SK-N-SH (cell line): ENCODE measurements around the gene SART1. TPM values are rescaled to one million over a fixed set of nuclear protein-coding genes. Genes with fewer than 3 reads are reported as not detected.

Source experiments
- CTCF ChIA-PET: fragments of 300-600, 350-600 bp; formaldehyde crosslinking; extraction: SDS; loops from one replicate; lab custom pipeline; 2021; lab: Yijun Ruan, JAX
- POLR2A ChIA-PET: fragments of 350-600 bp; sonication (Branson Sonifier 250); formaldehyde crosslinking; extraction: SDS; loops from one replicate; lab custom pipeline; 2020; ENCODE audit warnings: antibody characterized with exemption, inconsistent platforms; lab: Yijun Ruan, JAX
- DNase-seq: peaks from one replicate; pipeline ENCODE4 v3.0.0; 2012
- H2AFZ ChIP-seq: fragments of 200-600 bp; sonication (generic); 2 replicates; pipeline ENCODE4 v1.8.1; 2016; ENCODE audit warnings: antibody characterized with exemption, mild to moderate bottlenecking, low read depth
- H3F3A ChIP-seq: fragments of 200-600 bp; sonication (generic); replicated peaks from 2 replicates; pipeline ENCODE3; 2016; ENCODE audit warnings: antibody characterized with exemption, mild to moderate bottlenecking; ENCODE audit not compliant: insufficient read depth
- H3K27ac ChIP-seq, 2 experiments: fragments of 200-500 bp in 1 of 2; fragments of 200-600 bp in 1 of 2; sonication (Bioruptor generic) in 1 of 2; sonication (generic), shearing (Covaris generic) in 1 of 2; 2 replicates each; pipeline versions ENCODE4 v1.5.1 to v1.6.1; 2014 to 2016; ENCODE audit warnings: low read depth in 2 of 2, inconsistent platforms in 1 of 2, low read length in 1 of 2, mild to moderate bottlenecking in 1 of 2, mixed read lengths in 1 of 2
- H3K27me3 ChIP-seq: fragments of 200-600 bp; sonication (generic), shearing (Covaris generic); 2 replicates; pipeline ENCODE4 v1.6.1; 2016; ENCODE audit warnings: mixed run types; ENCODE audit not compliant: insufficient read depth
- H3K36me3 ChIP-seq, 2 experiments: fragments of 200-500 bp in 1 of 2; fragments of 200-600 bp in 1 of 2; sonication (Bioruptor generic) in 1 of 2; sonication (generic) in 1 of 2; replicated peaks in 1 of 2; 2 replicates each; pipeline versions ENCODE3 to v1.5.1; 2014 to 2016; ENCODE audit warnings: low read length in 1 of 2, mild to moderate bottlenecking in 1 of 2; ENCODE audit not compliant: insufficient read depth in 2 of 2, control insufficient read depth in 1 of 2
- H3K4me1 ChIP-seq, 2 experiments: fragments of 200-500 bp in 1 of 2; fragments of 200-600 bp in 1 of 2; sonication (Bioruptor generic) in 1 of 2; sonication (generic), shearing (Covaris generic) in 1 of 2; 2 replicates each; pipeline versions ENCODE4 v1.5.1 to v1.6.1; 2014 to 2016; ENCODE audit warnings: low read depth in 1 of 2, low read length in 1 of 2, mixed run types in 1 of 2; ENCODE audit not compliant: insufficient read depth in 2 of 2, control insufficient read depth in 1 of 2
- H3K4me2 ChIP-seq: fragments of 200-600 bp; sonication (generic), shearing (Covaris generic); 2 replicates; pipeline ENCODE4 v1.6.1; 2017; ENCODE audit warnings: mixed run types
- H3K4me3 ChIP-seq, 2 experiments: fragments of 200-500 bp in 1 of 2; fragments of 200-600 bp in 1 of 2; sonication (Bioruptor generic) in 1 of 2; sonication (generic), shearing (Covaris generic) in 1 of 2; 2 replicates each; pipeline versions ENCODE4 v1.5.1 to v1.8.1; 2014 to 2016; ENCODE audit warnings: low read depth in 2 of 2, inconsistent platforms in 1 of 2, low read length in 1 of 2, mild to moderate bottlenecking in 1 of 2, mixed read lengths in 1 of 2, moderate library complexity in 1 of 2
- H3K79me2 ChIP-seq: fragments of 200-600 bp; sonication (generic); 2 replicates; pipeline ENCODE4 v1.8.1; 2017; ENCODE audit warnings: mild to moderate bottlenecking; ENCODE audit not compliant: insufficient read depth
- H3K9ac ChIP-seq: fragments of 200-600 bp; sonication (generic); 2 replicates; pipeline ENCODE4 v1.6.1; 2017; ENCODE audit warnings: mixed run types
- H3K9me2 ChIP-seq: fragments of 200-600 bp; sonication (generic); 2 replicates; pipeline ENCODE4 v1.6.1; 2017; ENCODE audit warnings: mixed run types
- H3K9me3 ChIP-seq: fragments of 200-600 bp; sonication (generic); 2 replicates; pipeline ENCODE4 v1.6.1; 2017; ENCODE audit warnings: mixed run types, mild to moderate bottlenecking, moderate library complexity
- H4K20me1 ChIP-seq: fragments of 200-600 bp; sonication (generic); 2 replicates; pipeline ENCODE4 v1.6.1; 2017; ENCODE audit warnings: mild to moderate bottlenecking, mixed run types; ENCODE audit not compliant: insufficient read depth
- CHD2 ChIP-seq: fragments of 150-350 bp; IDR thresholded peaks from 2 replicates; pipeline ENCODE4 v1.6.1; 2018; ENCODE audit warnings: low read length; ENCODE audit not compliant: partially characterized antibody
- CTCF ChIP-seq: fragments of 200-600 bp; sonication (generic); IDR thresholded peaks from 2 replicates; pipeline ENCODE4 v1.6.1; 2017; ENCODE audit warnings: antibody characterized with exemption, mild to moderate bottlenecking, moderate library complexity
- EP300 ChIP-seq, 2 experiments: IDR thresholded peaks; 2 replicates each; pipeline versions ENCODE4 v1.4.0 to v1.6.1; 2012; ENCODE audit warnings: borderline replicate concordance in 1 of 2, low read depth in 1 of 2, low read length in 1 of 2
- FOSL2 ChIP-seq: IDR thresholded peaks from 2 replicates; pipeline ENCODE4 v1.4.0; 2012; ENCODE audit warnings: low read depth, mild to moderate bottlenecking, moderate library complexity, borderline replicate concordance
- FOXJ3 ChIP-seq: sonication (generic); formaldehyde crosslinking; IDR thresholded peaks from 2 replicates; pipeline ENCODE4 v1.5.1; 2020; ENCODE audit warnings: mild to moderate bottlenecking, missing genetic modification reagents
- IRF3 ChIP-seq: fragments of 150-350 bp; IDR thresholded peaks from 2 replicates; pipeline ENCODE4 v1.6.1; 2016; ENCODE audit warnings: mild to moderate bottlenecking, low read depth, low read length
- JUND ChIP-seq: IDR thresholded peaks from 2 replicates; pipeline ENCODE4 v1.4.0; 2012
- MEF2A ChIP-seq: IDR thresholded peaks from 2 replicates; pipeline ENCODE4 v1.4.0; 2012; ENCODE audit warnings: low read depth, borderline replicate concordance
- MXI1 ChIP-seq: IDR thresholded peaks from 2 replicates; pipeline ENCODE4 v1.6.1; 2012; ENCODE audit warnings: mild to moderate bottlenecking, low read depth, low read length, improper control_type of control experiment
- NFIC ChIP-seq: IDR thresholded peaks from 2 replicates; pipeline ENCODE4 v1.4.0; 2012; ENCODE audit warnings: borderline replicate concordance
- RAD21 ChIP-seq: IDR thresholded peaks from 2 replicates; pipeline ENCODE4 v1.6.1; 2012; ENCODE audit warnings: mild to moderate bottlenecking, low read length
- RCOR1 ChIP-seq: fragments of 150-350 bp; IDR thresholded peaks from 2 replicates; pipeline ENCODE4 v1.6.1; 2017; ENCODE audit warnings: antibody characterized with exemption, low read length
- REST ChIP-seq: IDR thresholded peaks from 2 replicates; pipeline ENCODE4 v1.6.1; 2012; ENCODE audit warnings: mild to moderate bottlenecking, low read depth, low read length, moderate library complexity
- RFX5 ChIP-seq: IDR thresholded peaks from 2 replicates; pipeline ENCODE4 v1.6.1; 2012; ENCODE audit warnings: mild to moderate bottlenecking, improper control_type of control experiment, low read length
- RXRA ChIP-seq: IDR thresholded peaks from 2 replicates; pipeline ENCODE4 v1.4.0; 2012; ENCODE audit warnings: low read depth, mild to moderate bottlenecking, borderline replicate concordance
- SIN3A ChIP-seq: IDR thresholded peaks from 2 replicates; pipeline ENCODE4 v1.6.1; 2012; ENCODE audit warnings: low read depth, mild to moderate bottlenecking, low read length, moderate library complexity, borderline replicate concordance
- SMC3 ChIP-seq: IDR thresholded peaks from 2 replicates; pipeline ENCODE4 v1.6.1; 2012; ENCODE audit warnings: low read depth, low read length, improper control_type of control experiment
- TCF12 ChIP-seq: IDR thresholded peaks from 2 replicates; pipeline ENCODE4 v1.4.0; 2012
- TEAD4 ChIP-seq: IDR thresholded peaks from 2 replicates; pipeline ENCODE4 v1.4.0; 2012; ENCODE audit warnings: mild to moderate bottlenecking, borderline replicate concordance; ENCODE audit not compliant: insufficient read depth
- USF1 ChIP-seq: IDR thresholded peaks from 2 replicates; pipeline ENCODE4 v1.4.0; 2012; ENCODE audit warnings: low read depth, borderline replicate concordance
- YY1 ChIP-seq: IDR thresholded peaks from 2 replicates; pipeline ENCODE4 v1.4.0; 2012; ENCODE audit warnings: low read depth, mild to moderate bottlenecking
- WGBS: methylation state at CpG from one replicate; pipeline ENCODE4 v1.1.6; 2017; ENCODE audit warnings: low lambda C conversion rate; 5-methylcytosine and 5-hydroxymethylcytosine counted together
- polyA plus RNA-seq, 3 experiments: library from polyadenylated mRNA; depleted of rRNA; stranded (reverse); fragments of >200 nt; gene quantifications; 2 replicates each; pipeline ENCODE4 v1.2.3, GENCODE V29; 2012

Gene SART1
- polyA plus RNA-seq, 1 of the 3 experiments (the other 2 are of a cell fraction), result 73.6 TPM

- no peaks in the 10 kb centered on the region for H3K9me3 ChIP-seq
- DNase-seq, result peak; percentile 85
- H3K4me2 ChIP-seq, result no peak overlapping the region
- no peaks in the 10 kb centered on the region for H3K79me2 ChIP-seq
- H3K9me2 ChIP-seq, result no peaks in the 10 kb centered on the region
- H2AFZ ChIP-seq, result no peak overlapping the region
- TF ChIP-seq RFX5 (no peak), SMC3 (peak; percentile 82), TCF12 (no peak), JUND (no peak), RAD21 (peak; percentile 97), RCOR1 (peak; percentile 72), NFIC (no peak; the same call in 1 of the 2 replicates), CHD2 (peak; percentile 70), MEF2A (no peak), FOSL2 (no peak), CTCF (peak; percentile 100), RXRA (no peak), SIN3A (no peak), REST (no peak), MXI1 (peak; percentile 27; the same call in 1 of the 2 replicates), IRF3 (no peak), FOXJ3 (CRISPR knock-in tag) (no peak), EP300 (IDR thresholded peaks at IDR 0.05; ENCODE audit: borderline replicate concordance in 1 of 2, low read depth in 1 of 2, low read length in 1 of 2) (no peak), TEAD4 (no peak), YY1 (no peak), USF1 (no peak)
- peaks cover 0 to 12% of the 10 kb centered on the region in 2 experiments for H3K36me3 ChIP-seq
- no peaks in the 10 kb centered on the region for H3K27me3 ChIP-seq
- H3K4me3 ChIP-seq, result peak overlapping the region in 1 of 2 experiments; percentile 4; a peak in 1 of 4 replicates
- H4K20me1 ChIP-seq, result no peaks in the 10 kb centered on the region
- POLR2A ChIA-PET, result interaction anchor here (0.7 to 0.8 kb wide), 2 partner anchors 105 to 482 kb away, joined by 4 read pairs; no protein-coding TSS in a partner anchor
- peaks cover 15% of the 10 kb centered on the region for H3F3A ChIP-seq
- no peak overlapping the region for H3K9ac ChIP-seq
- CTCF ChIA-PET, result interaction anchor here (0.6 to 20.1 kb wide), 46 partner anchors 10 to 518 kb away, joined by 3 to 261 read pairs (median 4); partner anchors contain the start of genes BANF1, CATSPER1, CCDC85B and CTSW
- peak overlapping the region; percentile 17 to 18; a peak in 2 of 4 replicates for H3K27ac ChIP-seq
- peaks cover 0 to 2% of the 10 kb centered on the region in 2 experiments; a peak in 1 of 4 replicates for H3K4me1 ChIP-seq
- 21% methylated on average over 10 of the region's 10 CpGs for WGBS
These were observed 27.5 kb downstream of the SART1 start for GRCh38 chr11:65988791-65989592.
